NCI-H1694 (cell line): ENCODE data around the gene TBC1D2.
A peak's percentile ranks its signal among the peaks of the same experiment; 100 is the strongest.
"Not testable (repeated sequence)": the region's sequence is repeated elsewhere in the genome, so short reads cannot be mapped to it uniquely, and the experiment has no call there.

Experiments
- DNase-seq: peaks from one replicate; lab custom pipeline; 2025; lab: John Stamatoyannopoulos, UW

Gene TBC1D2

GRCh38 chr9:98255578-98256296 is at the start of gene TBC1D2:
TBC1D2 (minus strand) TSS chr9:98255649; CDS start chr9:98255541, 108 bp downstream.
- DNase-seq: peak; percentile 88

- DNase-seq: no peak
Measured at GRCh38 chr9:98304381-98304780, 48.9 kb upstream of the TBC1D2 start.

DNA sequence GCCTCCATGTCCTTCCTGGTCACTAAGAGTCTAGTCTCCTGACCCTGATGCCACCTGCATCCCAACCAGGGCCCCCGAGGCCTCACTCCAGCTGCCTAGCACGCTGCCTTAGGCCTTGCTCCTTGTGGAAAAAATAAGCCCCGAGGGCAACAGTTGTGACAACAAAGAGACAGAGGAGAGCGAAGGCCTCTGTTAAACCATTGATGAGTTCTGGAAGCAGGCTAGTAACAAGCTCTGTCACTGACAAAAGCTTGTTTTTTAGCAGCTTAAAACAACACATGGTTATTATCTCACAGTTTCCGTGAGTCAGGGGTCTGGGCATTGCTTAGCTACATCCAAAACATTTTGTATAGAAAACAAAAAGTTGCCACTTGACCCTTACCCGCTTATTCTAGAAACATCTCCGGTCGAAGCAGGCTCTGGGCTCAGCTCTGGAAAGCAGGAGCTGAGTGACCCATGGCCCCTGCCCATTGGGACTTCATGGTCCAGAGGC is 48.2 kb upstream of the TBC1D2 start:
- DNase-seq: no peak

DNA sequence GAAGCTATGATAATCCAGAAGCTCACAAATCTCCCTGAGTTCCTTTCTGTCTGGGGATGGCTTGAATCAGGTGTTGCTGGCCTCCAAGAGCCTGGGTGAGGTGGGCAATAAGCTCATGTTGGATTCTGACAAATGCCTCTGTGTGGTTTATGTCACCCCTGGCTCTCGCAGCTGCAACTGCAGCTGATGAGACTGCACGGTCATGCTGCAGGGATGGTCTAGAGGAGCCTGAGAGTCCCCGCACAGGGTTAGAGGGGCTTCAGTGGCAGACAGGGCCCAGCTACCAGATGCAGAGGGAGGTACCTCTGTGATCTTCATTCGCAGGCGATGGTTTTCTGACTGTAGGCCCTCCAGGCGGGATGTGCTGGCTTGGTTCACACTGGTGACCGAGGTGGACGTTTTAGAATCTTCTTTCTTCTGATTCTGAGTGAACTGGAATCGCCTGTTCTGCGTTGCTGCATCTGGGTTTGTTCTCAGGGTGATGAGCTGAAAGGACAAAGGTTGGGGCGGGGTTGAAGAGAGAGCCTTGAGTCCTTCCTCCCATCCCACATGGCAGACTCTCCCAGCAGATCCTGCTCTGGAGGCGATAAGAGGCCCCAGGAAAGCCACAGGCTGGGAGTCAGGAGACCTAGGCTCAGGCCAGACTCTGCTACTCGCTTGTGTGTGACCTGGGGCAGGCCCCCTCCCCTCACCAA is 47.6 kb upstream of the TBC1D2 start:
- no peak for DNase-seq

GRCh38 chr9:98302150-98302549 is 46.7 kb upstream of the TBC1D2 start:
- no peak for DNase-seq

GRCh38 chr9:98300611-98301010 is 45.2 kb upstream of the TBC1D2 start:
- no peak for DNase-seq

GRCh38 chr9:98298476-98298875 is 43.0 kb upstream of the TBC1D2 start:
- no peak for DNase-seq

DNA sequence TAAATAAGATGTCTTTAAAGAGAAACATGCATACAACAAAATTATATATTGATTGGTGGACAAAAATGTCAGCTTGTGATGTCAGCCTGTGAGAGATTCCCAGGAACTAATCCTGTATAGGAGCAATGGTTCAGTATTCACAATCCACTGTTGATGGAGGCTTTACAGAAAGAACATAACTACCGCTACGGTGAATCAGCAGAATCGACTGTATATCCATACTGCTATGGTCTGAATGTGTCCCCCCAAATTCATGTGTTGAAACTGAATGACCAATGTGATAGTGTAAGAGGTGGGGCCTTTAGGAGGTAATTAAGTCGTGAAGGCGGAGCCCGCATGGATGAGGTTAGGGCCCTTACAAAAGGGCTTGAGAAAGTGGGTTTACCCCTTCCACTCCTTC is 40.4 kb upstream of the TBC1D2 start:
- no peak for DNase-seq

DNA sequence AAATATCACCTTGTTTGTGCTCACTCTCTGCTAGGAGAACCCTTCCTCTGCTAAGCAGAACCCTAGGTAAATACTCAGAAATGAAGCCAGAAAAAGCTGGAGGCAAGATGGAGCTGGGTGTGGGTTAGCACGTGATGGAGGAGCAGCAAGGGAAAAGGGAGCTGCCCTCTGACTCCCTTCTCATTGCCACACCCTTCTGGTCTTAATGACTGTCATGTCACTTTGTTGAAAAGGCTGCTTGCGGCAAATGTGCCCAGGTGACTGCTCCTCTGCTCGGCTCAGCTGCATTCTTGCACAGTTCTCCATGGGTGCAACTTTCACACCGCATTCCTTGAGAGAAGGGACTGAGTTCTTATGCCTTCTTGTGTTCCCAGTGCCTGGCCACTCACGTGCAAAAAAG is 36.4 kb upstream of the TBC1D2 start:
- DNase-seq: no peak

DNA sequence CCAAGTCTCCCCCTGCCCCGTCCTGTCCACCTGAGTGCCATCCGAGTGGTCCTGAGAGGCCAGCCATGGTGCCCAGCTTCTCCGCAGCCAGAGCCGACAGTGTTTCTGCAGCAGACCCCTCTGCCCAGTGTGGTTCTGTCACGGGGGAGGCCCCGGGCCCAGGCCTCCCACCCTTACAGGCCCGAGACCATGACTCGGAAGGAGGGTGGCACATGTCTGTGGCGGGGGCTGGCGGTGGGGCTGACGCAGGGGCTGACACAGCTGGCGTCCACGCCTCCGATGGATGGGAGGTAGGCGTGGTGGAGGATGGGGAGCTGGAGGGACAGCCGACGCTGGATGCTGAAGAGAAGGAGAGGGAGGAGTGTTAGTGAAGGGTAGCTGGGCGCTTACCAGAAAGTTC is 35.0 kb upstream of the TBC1D2 start:
- no peak for DNase-seq

GRCh38 chr9:98289614-98290201 is 34.3 kb upstream of the TBC1D2 start:
- no peak for DNase-seq

GRCh38 chr9:98288881-98289280 is 33.4 kb upstream of the TBC1D2 start:
- DNase-seq: no peak

- no peak for DNase-seq
Measured at GRCh38 chr9:98287384-98287783, 31.9 kb upstream of the TBC1D2 start.

DNA sequence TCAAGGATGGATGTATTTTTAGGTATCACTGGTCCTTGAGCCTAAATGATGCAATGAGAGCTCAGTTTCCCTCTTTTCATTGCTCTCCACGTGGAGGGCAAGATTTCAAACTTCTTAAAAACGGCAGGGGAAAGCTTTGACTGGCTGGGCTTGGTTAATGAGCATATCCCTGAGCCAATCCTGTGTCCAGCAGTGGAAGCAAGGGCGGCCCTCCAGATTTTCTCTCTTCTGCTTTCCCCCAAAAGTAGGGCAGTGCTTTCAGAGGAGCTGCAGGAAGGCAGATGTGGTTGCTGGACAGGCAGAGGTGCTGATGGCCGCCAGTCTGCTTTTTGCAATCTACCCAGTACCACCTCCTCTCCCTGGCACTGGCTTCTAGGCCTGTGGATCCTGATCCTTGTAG is 30.0 kb upstream of the TBC1D2 start:
- DNase-seq: no peak

DNA sequence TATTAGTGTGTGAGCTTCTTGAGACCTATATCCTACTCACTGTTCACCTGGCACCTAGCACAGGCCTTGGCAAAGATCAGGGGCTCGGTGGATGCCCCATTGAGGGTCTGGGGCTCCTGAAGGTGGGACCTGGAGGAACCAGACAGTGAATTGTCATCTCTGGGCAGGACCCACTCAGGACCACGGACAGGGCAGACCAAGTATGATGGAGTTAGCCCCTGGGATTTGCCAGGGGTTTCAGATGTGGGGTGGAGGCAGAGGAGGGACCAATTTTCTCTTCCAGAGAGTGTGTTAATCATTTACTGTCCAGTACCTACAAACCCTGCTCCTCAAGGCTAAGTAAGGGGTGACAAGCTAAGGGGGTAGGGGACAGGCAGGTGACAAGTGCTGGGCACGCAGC is 29.3 kb upstream of the TBC1D2 start:
- DNase-seq: no peak

DNA sequence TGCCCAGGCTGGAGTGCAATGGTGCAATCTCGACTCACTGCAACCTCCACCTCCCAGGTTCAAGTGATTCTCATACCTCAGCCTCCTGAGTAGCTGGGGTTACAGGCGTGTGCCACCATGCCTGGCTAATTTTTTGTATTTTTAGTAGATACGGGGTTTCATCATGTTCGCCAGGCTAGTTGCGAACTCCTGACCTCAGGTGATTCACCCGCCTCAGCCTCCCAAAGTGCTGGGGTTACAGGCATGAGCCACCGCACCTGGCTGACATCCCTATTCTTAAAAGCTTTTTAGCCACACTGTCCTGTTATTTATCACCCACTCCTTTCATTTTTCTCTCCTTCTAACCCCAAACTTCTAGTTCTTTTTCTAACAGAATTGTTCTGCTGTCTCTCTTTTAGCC is 27.7 kb upstream of the TBC1D2 start:
- not testable (repeated sequence) for DNase-seq

DNA sequence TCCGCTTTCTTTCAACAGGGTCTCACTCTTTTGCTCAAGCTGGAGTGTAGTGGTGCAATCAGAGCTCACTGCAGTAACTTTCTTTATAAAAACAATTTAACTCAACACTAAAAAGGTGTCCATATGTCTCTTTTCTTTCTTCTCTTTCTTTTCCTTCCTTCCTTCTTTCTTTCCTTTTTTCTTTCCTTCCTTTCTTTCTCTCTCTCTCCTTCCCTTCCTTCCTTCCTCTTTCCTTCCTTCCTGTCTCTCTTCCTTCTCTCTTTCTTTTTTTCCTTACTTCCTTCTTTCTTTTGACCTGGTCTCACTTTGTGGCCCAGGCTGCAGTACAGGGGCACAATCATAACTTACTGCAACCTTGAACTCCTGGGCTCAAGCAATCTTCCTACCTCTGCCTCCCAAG is 25.8 kb upstream of the TBC1D2 start:
- no peak for DNase-seq

GRCh38 chr9:98280574-98280973 is 25.1 kb upstream of the TBC1D2 start:
- DNase-seq: no peak

GRCh38 chr9:98280162-98280561 is 24.7 kb upstream of the TBC1D2 start:
- DNase-seq: no peak

DNA sequence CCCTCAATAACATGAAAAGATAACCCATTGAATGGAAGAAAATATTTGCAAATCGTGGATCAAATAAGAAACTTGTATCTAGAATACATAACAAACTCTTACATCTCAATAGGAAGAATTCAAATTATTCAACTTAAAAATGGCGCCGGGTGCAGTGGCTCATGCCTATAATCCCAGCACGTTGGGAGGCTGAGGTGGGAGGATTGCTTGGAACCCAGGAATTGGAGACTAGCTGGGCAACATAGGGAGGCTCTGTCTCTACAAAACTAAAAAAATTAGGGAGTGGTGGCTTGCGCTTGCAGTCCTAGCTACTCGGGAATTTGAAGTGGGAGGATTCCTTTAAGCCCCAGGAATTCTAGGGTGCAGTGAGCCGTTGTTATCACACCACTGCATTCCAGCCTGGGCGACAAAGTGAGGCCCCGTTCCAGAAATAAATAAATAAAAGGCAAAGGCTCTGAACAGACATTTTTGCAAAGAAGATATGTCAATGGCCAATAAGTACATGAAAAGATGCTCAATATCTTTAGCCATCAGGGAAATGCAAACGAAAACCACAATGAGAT is 21.5 kb upstream of the TBC1D2 start:
- DNase-seq: no peak

DNA sequence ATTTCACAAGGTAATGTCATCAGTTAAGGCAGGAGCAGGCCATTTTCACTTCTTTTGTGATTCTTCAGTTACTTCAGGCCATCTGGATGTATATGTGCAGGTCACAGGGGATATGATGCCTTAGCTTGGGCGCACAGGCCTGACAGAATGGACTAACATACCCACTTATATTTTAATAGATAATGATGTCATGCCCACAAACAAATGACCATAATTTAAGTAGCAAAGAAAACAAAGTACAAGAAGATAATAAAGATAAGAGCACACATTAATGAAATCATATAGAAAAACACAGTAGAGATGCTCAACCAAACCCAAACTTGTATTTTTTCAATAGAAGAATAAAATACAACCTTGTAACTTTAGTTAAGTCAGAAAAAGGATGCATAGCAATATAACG is 19.7 kb upstream of the TBC1D2 start:
- DNase-seq: no peak

GRCh38 chr9:98272083-98272482 is 16.6 kb upstream of the TBC1D2 start:
- no peak for DNase-seq

DNA sequence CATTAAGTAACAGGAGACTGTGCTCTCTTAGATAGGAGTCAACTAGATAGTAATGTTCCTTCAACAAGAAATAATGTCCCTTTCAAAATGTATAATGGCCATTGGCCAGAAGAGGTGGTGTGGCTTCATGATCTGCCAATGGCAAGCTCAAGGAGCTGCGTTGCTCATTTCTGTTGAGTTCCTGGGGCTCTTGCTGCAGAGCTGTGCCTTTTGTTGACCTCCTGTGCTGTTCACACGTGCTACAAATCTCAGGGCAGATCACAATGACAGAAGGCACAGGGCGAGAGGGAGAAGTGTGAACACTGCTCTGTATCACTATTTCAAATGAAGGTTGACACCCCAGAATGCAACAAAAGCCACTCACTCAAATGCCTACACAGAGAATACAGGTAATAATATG is 16.0 kb upstream of the TBC1D2 start:
- DNase-seq: no peak
